IPS-11a (cell line): ENCODE results near the gene FAM216A.
A peak's percentile ranks its signal among the peaks of the same experiment; 100 is the strongest.
"Not testable (repeated sequence)": the region's sequence is repeated elsewhere in the genome, so short reads cannot be mapped to it uniquely, and the experiment has no call there.

Source experiments
- H3K4me3 ChIP-seq: one replicate; pipeline ENCODE4 v1.5.1; 2013; ENCODE audit warnings: low read depth, low read length, control low read depth

FAM216A gene

GRCh38 chr12:110498984-110499706, 30.5 kb downstream of the FAM216A start:
- no peak overlapping the region for H3K4me3 ChIP-seq

- peak overlapping the region; percentile 94 for H3K4me3 ChIP-seq
These were observed 32.7 kb downstream of the FAM216A start for GRCh38 chr12:110501399-110501751.

- H3K4me3 ChIP-seq = peak within 1 kb of the TSS; percentile 94
These were observed 33.4 kb downstream of the FAM216A start, which contains the start of the genes RAD9B and VPS29 for GRCh38 chr12:110501752-110502738. RAD9B (plus strand) TSS chr12:110502331; CDS start chr12:110502338, 7 bp downstream. VPS29 (minus strand) TSS chr12:110502111; CDS start chr12:110502051, 60 bp downstream.

GRCh38 chr12:110503432-110503831, 34.8 kb downstream of the FAM216A start:
- no peak overlapping the region for H3K4me3 ChIP-seq

- H3K4me3 ChIP-seq = no peak overlapping the region
These were observed 36.7 kb downstream of the FAM216A start for GRCh38 chr12:110505332-110505731.

GRCh38 chr12:110508071-110508586, 39.5 kb downstream of the FAM216A start:
- no peak overlapping the region for H3K4me3 ChIP-seq

GRCh38 chr12:110513842-110514241, 45.2 kb downstream of the FAM216A start:
- H3K4me3 ChIP-seq = no peak overlapping the region

GRCh38 chr12:110514363-110514762, 45.7 kb downstream of the FAM216A start:
- H3K4me3 ChIP-seq = no peak overlapping the region

GRCh38 chr12:110516995-110517394, 48.4 kb downstream of the FAM216A start:
- H3K4me3 ChIP-seq = no peak overlapping the region

GRCh38 chr12:110518014-110518413, 49.4 kb downstream of the FAM216A start:
- H3K4me3 ChIP-seq = not testable (repeated sequence)

GRCh38 chr12:110520876-110521712, 52.4 kb downstream of the FAM216A start:
- not testable (repeated sequence) for H3K4me3 ChIP-seq

GRCh38 chr12:110528277-110528839, 59.7 kb downstream of the FAM216A start:
- H3K4me3 ChIP-seq = no peak overlapping the region

- no peak overlapping the region for H3K4me3 ChIP-seq
These were observed 61.9 kb downstream of the FAM216A start for GRCh38 chr12:110530511-110530910.

- H3K4me3 ChIP-seq = no peak overlapping the region
These were observed 63.2 kb downstream of the FAM216A start for GRCh38 chr12:110531741-110532333.

- H3K4me3 ChIP-seq = no peak overlapping the region
These were observed 64.0 kb downstream of the FAM216A start for GRCh38 chr12:110532644-110533043.

GRCh38 chr12:110533607-110534006, 65.0 kb downstream of the FAM216A start:
- no peak overlapping the region for H3K4me3 ChIP-seq

GRCh38 chr12:110534811-110535210, 66.2 kb downstream of the FAM216A start:
- no peak overlapping the region for H3K4me3 ChIP-seq

- H3K4me3 ChIP-seq = no peak overlapping the region
These were observed 68.4 kb downstream of the FAM216A start for GRCh38 chr12:110536834-110537604.
